HEK293 (cell line): ENCODE results near the gene SERPINI1.

ENCODE experiments used
- CTCF ChIA-PET: fragments of 350-600 bp; formaldehyde crosslinking; extraction: SDS; loops from one replicate; lab custom pipeline; 2021; ENCODE audit warnings: antibody characterized with exemption; lab: Yijun Ruan, JAX
- POLR2A ChIA-PET: fragments of 300-600 bp; formaldehyde crosslinking; extraction: SDS; loops from one replicate; lab custom pipeline; 2020; ENCODE audit warnings: antibody characterized with exemption, inconsistent platforms; lab: Yijun Ruan, JAX
- H3K27ac ChIP-seq: fragments of 200-500 bp; sonication (Bioruptor generic); 2 replicates; pipeline ENCODE4 v1.5.1; 2014; ENCODE audit warnings: low read depth, low read length, control low read depth, inconsistent platforms; ENCODE audit errors: extremely low read depth
- H3K36me3 ChIP-seq, 2 experiments: fragments of 200-500 bp in 1 of 2; sonication (Bioruptor generic) in 1 of 2; 1 replicate in 1 of 2; 2 replicates in 1 of 2; pipeline ENCODE4 v1.5.1; 2014 to 2017; ENCODE audit warnings: inconsistent platforms in 2 of 2, low read length in 2 of 2; ENCODE audit not compliant: control insufficient read depth in 2 of 2, insufficient read depth in 1 of 2
- H3K4me1 ChIP-seq: fragments of 200-500 bp; sonication (Bioruptor generic); 2 replicates; pipeline ENCODE4 v1.5.1; 2014; ENCODE audit warnings: mild to moderate bottlenecking, low read length, inconsistent platforms; ENCODE audit not compliant: control insufficient read depth, insufficient read depth
- H3K4me3 ChIP-seq: 2 replicates; pipeline ENCODE4 v1.5.1; 2011; ENCODE audit warnings: low read depth, mild to moderate bottlenecking, control low read depth, low read length, moderate library complexity
- H3K9me3 ChIP-seq: fragments of 200-500 bp; sonication (Bioruptor generic); 2 replicates; pipeline ENCODE4 v1.5.1; 2014; ENCODE audit warnings: low read depth, low read length, inconsistent platforms; ENCODE audit not compliant: control insufficient read depth, insufficient read depth
- BCL11B ChIP-seq: fragments of 450-650 bp; formaldehyde crosslinking; IDR thresholded peaks from 2 replicates; pipeline ENCODE4 v1.5.1; 2016; ENCODE audit warnings: low read depth, missing biosample characterization, missing genetic modification characterization
- KLF1 ChIP-seq: fragments of 450-650 bp; formaldehyde crosslinking; IDR thresholded peaks from 2 replicates; pipeline ENCODE4 v1.5.1; 2016; ENCODE audit warnings: missing biosample characterization, missing genetic modification characterization
- MZF1 ChIP-seq: fragments of 450-650 bp; formaldehyde crosslinking; IDR thresholded peaks from 2 replicates; pipeline ENCODE4 v1.5.1; 2017; ENCODE audit warnings: missing biosample characterization, missing genetic modification characterization, borderline replicate concordance
- PRDM2 ChIP-seq: fragments of 450-650 bp; formaldehyde crosslinking; IDR thresholded peaks from 2 replicates; pipeline ENCODE4 v1.5.1; 2016; ENCODE audit warnings: missing biosample characterization, missing genetic modification characterization, borderline replicate concordance
- SALL2 ChIP-seq: fragments of 450-650 bp; formaldehyde crosslinking; IDR thresholded peaks from 2 replicates; pipeline ENCODE4 v1.5.0; 2017; ENCODE audit warnings: missing biosample characterization, mild to moderate bottlenecking, missing genetic modification characterization, borderline replicate concordance
- ZFP37 ChIP-seq: fragments of 450-650 bp; formaldehyde crosslinking; IDR thresholded peaks from 2 replicates; pipeline ENCODE4 v1.5.1; 2016; ENCODE audit warnings: missing biosample characterization, missing genetic modification characterization
- ZIC2 ChIP-seq: fragments of 450-650 bp; formaldehyde crosslinking; IDR thresholded peaks from 2 replicates; pipeline ENCODE4 v1.5.1; 2016; ENCODE audit warnings: missing biosample characterization, missing genetic modification characterization
- ZNF175 ChIP-seq: fragments of 450-650 bp; formaldehyde crosslinking; IDR thresholded peaks from 2 replicates; pipeline ENCODE4 v1.5.1; 2016; ENCODE audit warnings: missing biosample characterization, missing genetic modification characterization
- ZNF18 ChIP-seq: fragments of 450-650 bp; formaldehyde crosslinking; IDR thresholded peaks from 2 replicates; pipeline ENCODE4 v1.5.1; 2016; ENCODE audit warnings: missing biosample characterization, missing genetic modification characterization
- ZNF184 ChIP-seq: fragments of 450-650 bp; IDR thresholded peaks from 2 replicates; pipeline ENCODE4 v1.5.1; 2018; ENCODE audit warnings: missing biosample characterization, mild to moderate bottlenecking, missing genetic modification characterization
- ZNF211 ChIP-seq: fragments of 450-650 bp; formaldehyde crosslinking; IDR thresholded peaks from 2 replicates; pipeline ENCODE4 v1.5.1; 2016; ENCODE audit warnings: low read depth, missing biosample characterization, missing genetic modification characterization
- ZNF274 ChIP-seq, 2 experiments: fragments of 200-500 bp in 1 of 2; fragments of 450-650 bp in 1 of 2; sonication (Bioruptor generic) in 1 of 2; formaldehyde crosslinking in 1 of 2; IDR thresholded peaks; 2 replicates each; pipeline versions ENCODE4 v1.5.1 to v1.6.1; 2014 to 2016; ENCODE audit warnings: borderline replicate concordance in 1 of 2, inconsistent platforms in 1 of 2, low read length in 1 of 2, missing biosample characterization in 1 of 2, missing genetic modification characterization in 1 of 2
- ZNF335 ChIP-seq: fragments of 450-650 bp; formaldehyde crosslinking; conservative IDR thresholded peaks from 2 replicates; pipeline ENCODE4 v1.5.1; 2016; ENCODE audit warnings: missing biosample characterization, missing genetic modification characterization
- ZNF514 ChIP-seq: fragments of 450-650 bp; formaldehyde crosslinking; IDR thresholded peaks from 2 replicates; pipeline ENCODE4 v1.5.1; 2016; ENCODE audit warnings: missing biosample characterization, missing genetic modification characterization
- ZNF555 ChIP-seq: fragments of 450-650 bp; formaldehyde crosslinking; conservative IDR thresholded peaks from 2 replicates; pipeline ENCODE4 v1.5.1; 2017; ENCODE audit warnings: missing biosample characterization, mild to moderate bottlenecking, missing genetic modification characterization, inconsistent platforms
- ZNF621 ChIP-seq: fragments of 450-650 bp; formaldehyde crosslinking; IDR thresholded peaks from 2 replicates; pipeline ENCODE4 v1.5.1; 2017; ENCODE audit warnings: missing biosample characterization, missing genetic modification characterization
- ZNF768 ChIP-seq: fragments of 450-650 bp; formaldehyde crosslinking; IDR thresholded peaks from 2 replicates; pipeline ENCODE4 v1.5.1; 2018; ENCODE audit warnings: missing biosample characterization, mild to moderate bottlenecking, missing genetic modification characterization
- ZNF792 ChIP-seq: fragments of 450-650 bp; formaldehyde crosslinking; IDR thresholded peaks from 2 replicates; pipeline ENCODE4 v1.5.1; 2016; ENCODE audit warnings: missing biosample characterization, missing genetic modification characterization
- ZNF843 ChIP-seq: fragments of 450-650 bp; formaldehyde crosslinking; IDR thresholded peaks from 2 replicates; pipeline ENCODE4 v1.5.1; 2016; ENCODE audit warnings: missing biosample characterization, missing genetic modification characterization
- ZSCAN16 ChIP-seq: fragments of 450-650 bp; formaldehyde crosslinking; IDR thresholded peaks from 2 replicates; pipeline ENCODE4 v1.5.1; 2016; ENCODE audit warnings: missing biosample characterization, missing genetic modification characterization
- TF ChIP-seq, protein P1 (sequence below): fragments of 450-650 bp; formaldehyde crosslinking; IDR thresholded peaks from 2 replicates; pipeline ENCODE4 v1.5.1; 2016; ENCODE audit warnings: missing biosample characterization, missing genetic modification characterization

Gene SERPINI1

GRCh38 chr3:167785790-167786189 lies 50.3 kb downstream of the SERPINI1 start:
- Histone ChIP-seq H3K27ac (no peak overlapping the region), H3K4me3 (no peak overlapping the region), H3K4me1 (no peaks in the 10 kb centered on the region), H3K9me3 (no peaks in the 10 kb centered on the region), H3K36me3 (no peaks in the 10 kb centered on the region)
- POLR2A ChIA-PET = no interaction called here
- CTCF ChIA-PET = no interaction called here
- TF ChIP-seq ZNF621 (tag by site-specific recombination) (no peak), BCL11B (tag by site-specific recombination) (no peak), ZNF211 (tag by site-specific recombination) (no peak), ZSCAN16 (no peak), ZNF335 (no peak), ZNF184 (no peak), ZNF843 (no peak), ZIC2 (no peak), SALL2 (tag by site-specific recombination) (no peak), ZFP37 (tag by site-specific recombination) (no peak), ZNF18 (tag by site-specific recombination) (no peak), ZNF514 (tag by site-specific recombination) (no peak), ZNF792 (tag by site-specific recombination) (no peak), ZNF274 (IDR thresholded peaks at IDR 0.05; ENCODE audit: low read length) (no peak), ZNF274 (tag by site-specific recombination; IDR thresholded peaks at IDR 0.05; ENCODE audit: borderline replicate concordance) (no peak), PRDM2 (tag by site-specific recombination) (no peak), MZF1 (tag by site-specific recombination) (no peak), ZNF768 (tag by site-specific recombination) (no peak)
- TF ChIP-seq, protein P1, sequence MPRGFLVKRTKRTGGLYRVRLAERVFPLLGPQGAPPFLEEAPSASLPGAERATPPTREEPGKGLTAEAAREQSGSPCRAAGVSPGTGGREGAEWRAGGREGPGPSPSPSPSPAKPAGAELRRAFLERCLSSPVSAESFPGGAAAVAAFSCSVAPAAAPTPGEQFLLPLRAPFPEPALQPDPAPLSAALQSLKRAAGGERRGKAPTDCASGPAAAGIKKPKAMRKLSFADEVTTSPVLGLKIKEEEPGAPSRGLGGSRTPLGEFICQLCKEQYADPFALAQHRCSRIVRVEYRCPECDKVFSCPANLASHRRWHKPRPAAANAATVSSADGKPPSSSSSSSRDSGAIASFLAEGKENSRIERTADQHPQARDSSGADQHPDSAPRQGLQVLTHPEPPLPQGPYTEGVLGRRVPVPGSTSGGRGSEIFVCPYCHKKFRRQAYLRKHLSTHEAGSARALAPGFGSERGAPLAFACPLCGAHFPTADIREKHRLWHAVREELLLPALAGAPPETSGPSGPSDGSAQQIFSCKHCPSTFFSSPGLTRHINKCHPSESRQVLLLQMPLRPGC (tag by site-specific recombination) = no peak

DNA sequence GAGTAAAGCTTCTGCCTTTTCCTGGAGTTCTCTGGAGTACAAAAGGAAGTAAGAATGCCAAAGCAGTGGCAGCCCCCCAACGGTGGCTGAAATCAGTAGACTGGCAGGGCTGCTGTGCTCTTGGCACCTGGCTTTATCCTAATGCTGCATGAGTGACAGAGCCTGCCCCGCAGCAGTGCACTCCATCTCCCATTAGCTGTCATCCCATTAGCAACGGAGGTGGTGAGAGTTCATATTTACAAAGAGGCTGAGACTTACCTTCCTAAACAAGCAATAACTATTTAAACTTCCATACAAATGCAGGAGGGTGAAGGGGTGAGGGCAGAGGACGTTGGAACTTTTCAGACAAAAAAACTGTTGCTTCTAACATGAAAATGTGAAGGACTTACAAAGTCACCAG lies 51.9 kb downstream of the SERPINI1 start:
- CTCF ChIA-PET = no interaction called here
- H3K4me1 ChIP-seq = no peaks in the 10 kb centered on the region
- H3K9me3 ChIP-seq = no peaks in the 10 kb centered on the region
- H3K4me3 ChIP-seq = no peak overlapping the region
- no peak for TF ChIP-seq ZNF175 (tag by site-specific recombination)
- TF ChIP-seq KLF1 = no peak
- TF ChIP-seq ZNF555 = no peak
- TF ChIP-seq, all 188 proteins: peak for 0
- POLR2A ChIA-PET = no interaction called here
- Histone ChIP-seq H3K27ac (no peak overlapping the region), H3K36me3 (no peaks in the 10 kb centered on the region)
